Measurements from ENCODE around the gene ADISSP.

ADISSP gene

GRCh38 chr20:3755269-3755668 is 12.3 kb downstream of the ADISSP start:
- no peak for DNase-seq (ENCODE audit: low spot score)

GRCh38 chr20:3754276-3754630 is 13.3 kb downstream of the ADISSP start:
- no peak for DNase-seq (ENCODE audit: low spot score)

GRCh38 chr20:3753501-3754275 is 13.9 kb downstream of the ADISSP start:
- DNase-seq (ENCODE audit: low spot score), result no peak

GRCh38 chr20:3753098-3753497 is 14.5 kb downstream of the ADISSP start:
- peak; percentile 63 for DNase-seq (ENCODE audit: low spot score)

- DNase-seq (ENCODE audit: low spot score), result no peak
These were observed 15.2 kb downstream of the ADISSP start for GRCh38 chr20:3752386-3752759.

GRCh38 chr20:3751675-3752385 is 15.7 kb downstream of the ADISSP start:
- no peak for DNase-seq (ENCODE audit: low spot score)

GRCh38 chr20:3751305-3751674 is 16.3 kb downstream of the ADISSP start:
- DNase-seq (ENCODE audit: low spot score), result no peak

- DNase-seq (ENCODE audit: low spot score), result no peak
These were observed 17.6 kb downstream of the ADISSP start for GRCh38 chr20:3749689-3750531.

- no peak for DNase-seq (ENCODE audit: low spot score)
These were observed 18.4 kb downstream of the ADISSP start for GRCh38 chr20:3749087-3749688.

- DNase-seq (ENCODE audit: low spot score), result no peak
These were observed 19.5 kb downstream of the ADISSP start for GRCh38 chr20:3748073-3748472.

GRCh38 chr20:3747471-3747870 is 20.1 kb downstream of the ADISSP start:
- DNase-seq (ENCODE audit: low spot score), result no peak

- DNase-seq (ENCODE audit: low spot score), result no peak
These were observed 21.8 kb downstream of the ADISSP start for GRCh38 chr20:3745686-3746173.

GRCh38 chr20:3744806-3745685 is 22.5 kb downstream of the ADISSP start:
- DNase-seq (ENCODE audit: low spot score), result no peak

- no peak for DNase-seq (ENCODE audit: low spot score)
These were observed 23.5 kb downstream of the ADISSP start for GRCh38 chr20:3744037-3744436.

GRCh38 chr20:3743251-3743650 is 24.3 kb downstream of the ADISSP start:
- DNase-seq (ENCODE audit: low spot score), result no peak

GRCh38 chr20:3741836-3742458 is 25.6 kb downstream of the ADISSP start:
- no peak for DNase-seq (ENCODE audit: low spot score)

GRCh38 chr20:3740615-3741301 is 26.8 kb downstream of the ADISSP start:
- DNase-seq (ENCODE audit: low spot score), result no peak

GRCh38 chr20:3739926-3740451 is 27.6 kb downstream of the ADISSP start:
- no peak for DNase-seq (ENCODE audit: low spot score)

GRCh38 chr20:3739054-3739925 is 28.3 kb downstream of the ADISSP start:
- no peak for DNase-seq (ENCODE audit: low spot score)
